Measurements from ENCODE around the gene TEX53.
A peak's percentile ranks its signal among the peaks of the same experiment; 100 is the strongest.

TEX53 gene

GRCh38 chr9:114607671-114608524, 49.7 kb downstream of the TEX53 start:
- DNase-seq = no peak

- peak in 1 of 58 donors; percentile 8 for DNase-seq
These were observed 50.9 kb downstream of the TEX53 start for GRCh38 chr9:114606597-114607207.

Data from anterior cingulate cortex (tissue), 58 donors.